Measurements from ENCODE around the gene NCF4. TPM values are rescaled to one million over a fixed set of nuclear protein-coding genes. Genes with fewer than 3 reads are reported as not detected.

Gene NCF4
- total RNA-seq, 4 donors from 2014 or later = 2.1 to 15.1 (median 8.4) TPM

DNA sequence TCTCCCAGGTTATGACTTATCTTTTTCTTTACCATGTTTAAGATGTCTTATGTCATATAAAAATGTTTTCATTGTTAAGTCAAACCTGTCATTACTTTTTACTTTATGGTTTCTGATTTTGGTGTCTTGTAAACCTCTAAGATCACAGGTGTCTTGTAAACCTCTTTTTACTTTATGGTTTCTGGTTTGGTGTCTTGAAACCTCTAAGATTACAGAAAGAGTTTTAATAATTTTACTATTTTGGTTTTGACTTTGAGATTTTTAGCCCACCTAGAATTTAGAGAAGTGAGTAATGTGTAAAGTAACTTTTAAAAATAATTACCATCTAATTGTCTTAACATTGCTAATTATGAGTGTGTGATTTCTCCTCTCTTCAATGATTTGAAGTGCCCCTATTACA lies 55.2 kb downstream of the NCF4 start:
- Histone ChIP-seq H3K4me3 (no peak overlapping the region), H3K27ac (no peak overlapping the region), H3K9me3 (no peaks in the 10 kb centered on the region), H3K36me3 (no peaks in the 10 kb centered on the region), H3K4me1 (peaks cover 0 to 4% (median 0%) of the 10 kb centered on the region in 3 donors), H3K27me3 (peaks cover 0 to 15% (median 0%) of the 10 kb centered on the region in 4 donors)
- TF ChIP-seq, protein P1, sequence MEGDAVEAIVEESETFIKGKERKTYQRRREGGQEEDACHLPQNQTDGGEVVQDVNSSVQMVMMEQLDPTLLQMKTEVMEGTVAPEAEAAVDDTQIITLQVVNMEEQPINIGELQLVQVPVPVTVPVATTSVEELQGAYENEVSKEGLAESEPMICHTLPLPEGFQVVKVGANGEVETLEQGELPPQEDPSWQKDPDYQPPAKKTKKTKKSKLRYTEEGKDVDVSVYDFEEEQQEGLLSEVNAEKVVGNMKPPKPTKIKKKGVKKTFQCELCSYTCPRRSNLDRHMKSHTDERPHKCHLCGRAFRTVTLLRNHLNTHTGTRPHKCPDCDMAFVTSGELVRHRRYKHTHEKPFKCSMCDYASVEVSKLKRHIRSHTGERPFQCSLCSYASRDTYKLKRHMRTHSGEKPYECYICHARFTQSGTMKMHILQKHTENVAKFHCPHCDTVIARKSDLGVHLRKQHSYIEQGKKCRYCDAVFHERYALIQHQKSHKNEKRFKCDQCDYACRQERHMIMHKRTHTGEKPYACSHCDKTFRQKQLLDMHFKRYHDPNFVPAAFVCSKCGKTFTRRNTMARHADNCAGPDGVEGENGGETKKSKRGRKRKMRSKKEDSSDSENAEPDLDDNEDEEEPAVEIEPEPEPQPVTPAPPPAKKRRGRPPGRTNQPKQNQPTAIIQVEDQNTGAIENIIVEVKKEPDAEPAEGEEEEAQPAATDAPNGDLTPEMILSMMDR (IDR thresholded peaks at IDR 0.05) = no peak
- TF ChIP-seq POLR2A (IDR thresholded peaks at IDR 0.05) = no peak
- DNase-seq = no peak
- intact Hi-C loops (cut with DNase I) = no loop called here

GRCh38 chr22:36918586-36919284 lies 57.9 kb downstream of the NCF4 start:
- WGBS, 2 donors = 60 to 63% methylated on average over 3 of the region's 3 CpGs
- no peaks in the 10 kb centered on the region for H3K9me3 ChIP-seq
- peaks cover 0 to 34% (median 0%) of the 10 kb centered on the region in 4 donors for H3K27me3 ChIP-seq
- H3K27ac ChIP-seq = no peak overlapping the region
- intact Hi-C loops (cut with DNase I) = no loop called here
- no peak for TF ChIP-seq POLR2A (IDR thresholded peaks at IDR 0.05)
- TF ChIP-seq, protein P1 (IDR thresholded peaks at IDR 0.05) = no peak
- no peak for DNase-seq
- H3K4me1 ChIP-seq = peaks cover 11 to 16% (median 13%) of the 10 kb centered on the region in 3 donors
- no peak overlapping the region for H3K4me3 ChIP-seq
- H3K36me3 ChIP-seq = no peaks in the 10 kb centered on the region

- 48 to 49% methylated on average over 8 to 9 of the region's 15 CpGs for WGBS, 2 donors
Observed at GRCh38 chr22:36921309-36922104, 60.7 kb downstream of the NCF4 start.

GRCh38 chr22:36922105-36922608 lies 61.4 kb downstream of the NCF4 start:
- WGBS, 2 donors = 44 to 68% methylated on average over 6 to 10 of the region's 10 CpGs
- peaks cover 0 to 40% (median 0%) of the 10 kb centered on the region in 4 donors for H3K27me3 ChIP-seq
- TF ChIP-seq, protein P1 (IDR thresholded peaks at IDR 0.05) = no peak
- no peak for TF ChIP-seq POLR2A (IDR thresholded peaks at IDR 0.05)
- peaks cover 11 to 16% (median 13%) of the 10 kb centered on the region in 3 donors for H3K4me1 ChIP-seq
- H3K27ac ChIP-seq = peak overlapping the region in 2 of 4 donors; percentile 5 to 17
- intact Hi-C loops (cut with DNase I) = no loop called here
- no peaks in the 10 kb centered on the region for H3K9me3 ChIP-seq
- no peak for DNase-seq
- H3K4me3 ChIP-seq = no peak overlapping the region
- no peaks in the 10 kb centered on the region for H3K36me3 ChIP-seq

More at GRCh38 chr22:36921309-36922104, 60.7 kb downstream of the NCF4 start:
- no peaks in the 10 kb centered on the region for H3K9me3 ChIP-seq
- intact Hi-C loops (cut with DNase I) = no loop called here
- peaks cover 11 to 16% (median 13%) of the 10 kb centered on the region in 3 donors for H3K4me1 ChIP-seq
- H3K27ac ChIP-seq = peak overlapping the region in 2 of 4 donors; percentile 5 to 17
- TF ChIP-seq, protein P1 (IDR thresholded peaks at IDR 0.05) = no peak
- TF ChIP-seq POLR2A (IDR thresholded peaks at IDR 0.05) = no peak
- peaks cover 0 to 37% (median 0%) of the 10 kb centered on the region in 4 donors for H3K27me3 ChIP-seq
- no peak for DNase-seq
- no peak overlapping the region for H3K4me3 ChIP-seq
- no peaks in the 10 kb centered on the region for H3K36me3 ChIP-seq

GRCh38 chr22:36922711-36923110 lies 61.9 kb downstream of the NCF4 start:
- TF ChIP-seq, protein P1 (IDR thresholded peaks at IDR 0.05) = no peak
- no peak for TF ChIP-seq POLR2A (IDR thresholded peaks at IDR 0.05)
- peaks cover 0 to 43% (median 0%) of the 10 kb centered on the region in 4 donors for H3K27me3 ChIP-seq
- no peak for DNase-seq

More at GRCh38 chr22:36922711-36923110, 61.9 kb downstream of the NCF4 start:
- Histone ChIP-seq H3K4me1 (peaks cover 11 to 16% (median 13%) of the 10 kb centered on the region in 3 donors), H3K36me3 (no peaks in the 10 kb centered on the region), H3K27ac (no peak overlapping the region), H3K9me3 (no peaks in the 10 kb centered on the region), H3K4me3 (no peak overlapping the region)
- intact Hi-C loops (cut with DNase I) = no loop called here
- WGBS, 2 donors = 100% methylated on average over 1 of the region's 7 CpGs; no CpG with 5 or more reads in 1 of the 2 donors

Measured in esophagus squamous epithelium (tissue), 5 donors.